Nephron progenitor cell (in vitro differentiated cells): ENCODE measurements around the gene WEE1.
A peak's percentile ranks its signal among the peaks of the same experiment; 100 is the strongest.

Experiments
- DNase-seq: peaks from one replicate; pipeline ENCODE4 v3.0.0; 2021
- H3K27ac Mint-ChIP-seq: 2 replicates; pipeline ENCODE4 v1.8.0; 2021; ENCODE audit warnings: mild to moderate bottlenecking, moderate library complexity, mixed read lengths
- H3K27me3 Mint-ChIP-seq: 2 replicates; pipeline ENCODE4 v1.8.0; 2021; ENCODE audit warnings: mild to moderate bottlenecking, low read depth, mixed read lengths; ENCODE audit not compliant: poor library complexity
- H3K36me3 Mint-ChIP-seq: 2 replicates; pipeline ENCODE4 v1.8.0; 2021; ENCODE audit warnings: low read depth, mixed read lengths
- H3K4me1 Mint-ChIP-seq: 2 replicates; pipeline ENCODE4 v1.8.0; 2021; ENCODE audit warnings: mixed read lengths
- H3K4me3 Mint-ChIP-seq: 2 replicates; pipeline ENCODE4 v1.8.0; 2021; ENCODE audit warnings: mild to moderate bottlenecking, moderate library complexity, mixed read lengths
- H3K9me3 Mint-ChIP-seq: 2 replicates; pipeline ENCODE4 v1.8.0; 2021; ENCODE audit warnings: mild to moderate bottlenecking, moderate library complexity, mixed read lengths
- CTCF ChIP-seq: fragments of 200-600 bp; sonication (generic); IDR thresholded peaks from 2 replicates; pipeline ENCODE4 v1.5.0; 2021; ENCODE audit warnings: antibody characterized with exemption

The WEE1 gene

GRCh38 chr11:9613118-9613829, 39.8 kb downstream of the WEE1 start:
- TF ChIP-seq CTCF, result peak; percentile 89
- H3K27me3 Mint-ChIP-seq, result peaks cover 7% of the 10 kb centered on the region
- peaks cover 3% of the 10 kb centered on the region for H3K9me3 Mint-ChIP-seq
- peak overlapping the region; percentile 85 for H3K4me3 Mint-ChIP-seq
- peaks cover 21% of the 10 kb centered on the region for H3K4me1 Mint-ChIP-seq
- DNase-seq, result peak; percentile 92
- no peaks in the 10 kb centered on the region for H3K36me3 Mint-ChIP-seq
- peak overlapping the region; percentile 96 for H3K27ac Mint-ChIP-seq

- peak; percentile 87 for DNase-seq
- Mint-ChIP-seq H3K4me1 (peaks cover 24% of the 10 kb centered on the region), H3K27ac (peak overlapping the region; percentile 96), H3K9me3 (peaks cover 3% of the 10 kb centered on the region), H3K36me3 (no peaks in the 10 kb centered on the region), H3K27me3 (peaks cover 7% of the 10 kb centered on the region), H3K4me3 (peak overlapping the region; percentile 85)
- peak; percentile 60 for TF ChIP-seq CTCF
Measured at GRCh38 chr11:9613830-9614762, 40.6 kb downstream of the WEE1 start.

GRCh38 chr11:9615031-9615451, 41.6 kb downstream of the WEE1 start:
- H3K4me3 Mint-ChIP-seq, result peak overlapping the region; percentile 85
- H3K27me3 Mint-ChIP-seq, result peaks cover 11% of the 10 kb centered on the region
- no peaks in the 10 kb centered on the region for H3K9me3 Mint-ChIP-seq
- no peaks in the 10 kb centered on the region for H3K36me3 Mint-ChIP-seq
- no peak for TF ChIP-seq CTCF
- H3K27ac Mint-ChIP-seq, result no peak overlapping the region
- DNase-seq, result no peak
- peaks cover 32% of the 10 kb centered on the region for H3K4me1 Mint-ChIP-seq

- DNase-seq, result no peak
- no peaks in the 10 kb centered on the region for H3K36me3 Mint-ChIP-seq
- no peaks in the 10 kb centered on the region for H3K9me3 Mint-ChIP-seq
- H3K4me3 Mint-ChIP-seq, result no peak overlapping the region
- TF ChIP-seq CTCF, result no peak
- H3K27me3 Mint-ChIP-seq, result peaks cover 11% of the 10 kb centered on the region
- H3K4me1 Mint-ChIP-seq, result peaks cover 32% of the 10 kb centered on the region
- no peak overlapping the region for H3K27ac Mint-ChIP-seq
Measured at GRCh38 chr11:9616042-9616675, 42.7 kb downstream of the WEE1 start.

GRCh38 chr11:9616858-9617257, 43.4 kb downstream of the WEE1 start:
- no peak overlapping the region for H3K4me3 Mint-ChIP-seq
- TF ChIP-seq CTCF, result no peak
- DNase-seq, result no peak
- H3K9me3 Mint-ChIP-seq, result peaks cover 5% of the 10 kb centered on the region
- peaks cover 37% of the 10 kb centered on the region for H3K4me1 Mint-ChIP-seq
- H3K36me3 Mint-ChIP-seq, result peaks cover 2% of the 10 kb centered on the region
- no peak overlapping the region for H3K27ac Mint-ChIP-seq
- peaks cover 11% of the 10 kb centered on the region for H3K27me3 Mint-ChIP-seq
